ENCODE results near the gene SERPINE3.

Gene SERPINE3

GRCh38 chr13:51311957-51312520 is 27.5 kb upstream of the SERPINE3 start:
- Histone ChIP-seq H3K27me3 (ENCODE audit: control insufficient read depth in 5 of 5, insufficient read depth in 4 of 5, low read length in 5 of 5) (no peaks in the 10 kb centered on the region), H3K9ac (ENCODE audit: low read length in 5 of 5) (no peak overlapping the region), H3K36me3 (ENCODE audit: control insufficient read depth in 5 of 5, insufficient read depth in 5 of 5, low read length in 5 of 5) (no peaks in the 10 kb centered on the region), H3K4me1 (ENCODE audit: control insufficient read depth in 5 of 5, insufficient read depth in 5 of 5, low read length in 5 of 5) (peaks cover 3 to 12% (median 6%) of the 10 kb centered on the region in 5 donors), H3K27ac (ENCODE audit: low read depth, low read length) (no peak overlapping the region), H3K9me3 (ENCODE audit: control insufficient read depth in 5 of 5, low read length in 5 of 5) (no peaks in the 10 kb centered on the region), H3K4me3 (ENCODE audit: low read depth in 1 of 5, low read length in 5 of 5) (no peak overlapping the region)

DNA sequence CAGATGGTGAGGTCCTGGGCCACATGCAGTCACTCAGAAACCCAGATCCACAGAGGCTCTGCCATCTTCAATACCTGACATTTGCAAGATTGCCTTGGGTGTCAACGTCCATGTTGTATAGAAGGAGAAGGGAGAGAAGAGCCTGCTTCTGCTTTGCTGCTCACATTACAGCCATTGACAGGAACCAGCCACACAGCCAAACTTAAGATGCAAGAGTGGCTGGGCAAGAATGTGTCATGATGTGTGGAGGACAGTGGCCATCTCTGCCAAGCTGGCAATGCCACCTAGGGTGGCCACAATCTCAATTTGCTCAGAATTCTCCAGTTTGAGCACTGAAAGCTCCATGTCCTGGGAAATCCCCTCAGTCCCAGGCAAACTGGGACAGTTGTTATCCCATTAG is 25.9 kb upstream of the SERPINE3 start:
- Histone ChIP-seq H3K27me3 (ENCODE audit: control insufficient read depth in 5 of 5, insufficient read depth in 4 of 5, low read length in 5 of 5) (no peaks in the 10 kb centered on the region), H3K4me3 (ENCODE audit: low read depth in 1 of 5, low read length in 5 of 5) (no peak overlapping the region), H3K4me1 (ENCODE audit: control insufficient read depth in 5 of 5, insufficient read depth in 5 of 5, low read length in 5 of 5) (peaks cover 3 to 12% (median 6%) of the 10 kb centered on the region in 5 donors), H3K9me3 (ENCODE audit: control insufficient read depth in 5 of 5, low read length in 5 of 5) (no peaks in the 10 kb centered on the region), H3K36me3 (ENCODE audit: control insufficient read depth in 5 of 5, insufficient read depth in 5 of 5, low read length in 5 of 5) (no peaks in the 10 kb centered on the region), H3K9ac (ENCODE audit: low read length in 5 of 5) (no peak overlapping the region), H3K27ac (ENCODE audit: low read depth, low read length) (no peak overlapping the region)

GRCh38 chr13:51317262-51317661 is 22.2 kb upstream of the SERPINE3 start:
- no peaks in the 10 kb centered on the region for H3K9me3 ChIP-seq (ENCODE audit: control insufficient read depth in 5 of 5, low read length in 5 of 5)
- peaks cover 3 to 12% (median 6%) of the 10 kb centered on the region in 5 donors for H3K4me1 ChIP-seq (ENCODE audit: control insufficient read depth in 5 of 5, insufficient read depth in 5 of 5, low read length in 5 of 5)
- no peaks in the 10 kb centered on the region for H3K27me3 ChIP-seq (ENCODE audit: control insufficient read depth in 5 of 5, insufficient read depth in 4 of 5, low read length in 5 of 5)
- no peak overlapping the region for H3K27ac ChIP-seq (ENCODE audit: low read depth, low read length)
- no peaks in the 10 kb centered on the region for H3K36me3 ChIP-seq (ENCODE audit: control insufficient read depth in 5 of 5, insufficient read depth in 5 of 5, low read length in 5 of 5)
- H3K9ac ChIP-seq (ENCODE audit: low read length in 5 of 5) = no peak overlapping the region
- no peak overlapping the region for H3K4me3 ChIP-seq (ENCODE audit: low read depth in 1 of 5, low read length in 5 of 5)

DNA sequence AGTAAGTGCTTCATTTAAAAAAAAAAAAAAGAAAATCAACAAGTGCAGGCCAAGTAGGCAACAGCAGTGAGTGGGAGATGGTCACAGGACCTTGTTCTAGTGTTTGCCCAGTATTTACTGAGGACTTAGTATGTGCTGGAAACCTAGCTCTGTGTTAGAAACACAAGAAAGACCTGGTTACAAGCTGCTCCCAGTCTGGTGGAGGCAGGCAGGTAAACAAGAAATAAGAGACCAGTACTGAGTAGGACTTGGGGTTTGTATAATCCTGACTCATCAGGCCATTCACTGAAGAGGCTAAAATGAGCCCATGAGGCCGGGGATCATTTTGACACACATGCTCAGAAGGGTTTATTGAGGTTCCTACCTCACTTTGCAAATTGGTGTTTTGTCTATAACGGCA is 21.5 kb upstream of the SERPINE3 start:
- Histone ChIP-seq H3K27me3 (ENCODE audit: control insufficient read depth in 5 of 5, insufficient read depth in 4 of 5, low read length in 5 of 5) (no peaks in the 10 kb centered on the region), H3K4me1 (ENCODE audit: control insufficient read depth in 5 of 5, insufficient read depth in 5 of 5, low read length in 5 of 5) (peaks cover 3 to 12% (median 6%) of the 10 kb centered on the region in 5 donors), H3K36me3 (ENCODE audit: control insufficient read depth in 5 of 5, insufficient read depth in 5 of 5, low read length in 5 of 5) (no peaks in the 10 kb centered on the region), H3K9me3 (ENCODE audit: control insufficient read depth in 5 of 5, low read length in 5 of 5) (no peaks in the 10 kb centered on the region), H3K27ac (ENCODE audit: low read depth, low read length) (no peak overlapping the region), H3K4me3 (ENCODE audit: low read depth in 1 of 5, low read length in 5 of 5) (no peak overlapping the region), H3K9ac (ENCODE audit: low read length in 5 of 5) (no peak overlapping the region)

DNA sequence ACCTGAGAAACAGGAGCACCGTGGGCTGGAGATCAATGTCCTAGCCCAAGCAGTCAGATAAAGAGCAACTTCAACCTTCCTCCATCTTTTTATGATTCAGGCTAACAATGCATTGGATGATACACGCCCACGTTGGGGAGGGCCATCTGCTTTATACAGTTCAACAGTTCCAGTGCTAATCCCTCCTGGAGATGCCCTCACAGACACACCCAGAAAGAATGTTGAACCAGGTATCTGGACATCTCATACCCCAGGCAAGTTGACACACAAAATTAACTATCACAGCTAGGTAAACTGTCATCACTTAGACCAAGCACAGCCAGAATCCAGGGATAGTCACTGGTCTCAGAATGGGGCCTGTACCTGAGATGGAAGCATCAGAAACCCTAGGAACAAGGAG is 20.6 kb upstream of the SERPINE3 start:
- peaks cover 3 to 12% (median 6%) of the 10 kb centered on the region in 5 donors for H3K4me1 ChIP-seq (ENCODE audit: control insufficient read depth in 5 of 5, insufficient read depth in 5 of 5, low read length in 5 of 5)
- H3K9ac ChIP-seq (ENCODE audit: low read length in 5 of 5) = no peak overlapping the region
- H3K4me3 ChIP-seq (ENCODE audit: low read depth in 1 of 5, low read length in 5 of 5) = no peak overlapping the region
- H3K27me3 ChIP-seq (ENCODE audit: control insufficient read depth in 5 of 5, insufficient read depth in 4 of 5, low read length in 5 of 5) = no peaks in the 10 kb centered on the region
- no peak overlapping the region for H3K27ac ChIP-seq (ENCODE audit: low read depth, low read length)
- no peaks in the 10 kb centered on the region for H3K9me3 ChIP-seq (ENCODE audit: control insufficient read depth in 5 of 5, low read length in 5 of 5)
- H3K36me3 ChIP-seq (ENCODE audit: control insufficient read depth in 5 of 5, insufficient read depth in 5 of 5, low read length in 5 of 5) = no peaks in the 10 kb centered on the region

GRCh38 chr13:51321836-51322235 is 17.7 kb upstream of the SERPINE3 start:
- Histone ChIP-seq H3K27me3 (ENCODE audit: control insufficient read depth in 5 of 5, insufficient read depth in 4 of 5, low read length in 5 of 5) (no peaks in the 10 kb centered on the region), H3K9me3 (ENCODE audit: control insufficient read depth in 5 of 5, low read length in 5 of 5) (no peaks in the 10 kb centered on the region), H3K9ac (ENCODE audit: low read length in 5 of 5) (no peak overlapping the region), H3K4me1 (ENCODE audit: control insufficient read depth in 5 of 5, insufficient read depth in 5 of 5, low read length in 5 of 5) (peaks cover 0 to 5% (median 0%) of the 10 kb centered on the region in 5 donors), H3K4me3 (ENCODE audit: low read depth in 1 of 5, low read length in 5 of 5) (no peak overlapping the region), H3K27ac (ENCODE audit: low read depth, low read length) (no peak overlapping the region), H3K36me3 (ENCODE audit: control insufficient read depth in 5 of 5, insufficient read depth in 5 of 5, low read length in 5 of 5) (no peaks in the 10 kb centered on the region)

GRCh38 chr13:51322826-51323225 is 16.7 kb upstream of the SERPINE3 start:
- no peaks in the 10 kb centered on the region for H3K9me3 ChIP-seq (ENCODE audit: control insufficient read depth in 5 of 5, low read length in 5 of 5)
- H3K36me3 ChIP-seq (ENCODE audit: control insufficient read depth in 5 of 5, insufficient read depth in 5 of 5, low read length in 5 of 5) = no peaks in the 10 kb centered on the region
- H3K27ac ChIP-seq (ENCODE audit: low read depth, low read length) = no peak overlapping the region
- no peaks in the 10 kb centered on the region for H3K27me3 ChIP-seq (ENCODE audit: control insufficient read depth in 5 of 5, insufficient read depth in 4 of 5, low read length in 5 of 5)
- H3K9ac ChIP-seq (ENCODE audit: low read length in 5 of 5) = no peak overlapping the region
- no peak overlapping the region for H3K4me3 ChIP-seq (ENCODE audit: low read depth in 1 of 5, low read length in 5 of 5)
- peaks cover 0 to 5% (median 0%) of the 10 kb centered on the region in 5 donors for H3K4me1 ChIP-seq (ENCODE audit: control insufficient read depth in 5 of 5, insufficient read depth in 5 of 5, low read length in 5 of 5)

DNA sequence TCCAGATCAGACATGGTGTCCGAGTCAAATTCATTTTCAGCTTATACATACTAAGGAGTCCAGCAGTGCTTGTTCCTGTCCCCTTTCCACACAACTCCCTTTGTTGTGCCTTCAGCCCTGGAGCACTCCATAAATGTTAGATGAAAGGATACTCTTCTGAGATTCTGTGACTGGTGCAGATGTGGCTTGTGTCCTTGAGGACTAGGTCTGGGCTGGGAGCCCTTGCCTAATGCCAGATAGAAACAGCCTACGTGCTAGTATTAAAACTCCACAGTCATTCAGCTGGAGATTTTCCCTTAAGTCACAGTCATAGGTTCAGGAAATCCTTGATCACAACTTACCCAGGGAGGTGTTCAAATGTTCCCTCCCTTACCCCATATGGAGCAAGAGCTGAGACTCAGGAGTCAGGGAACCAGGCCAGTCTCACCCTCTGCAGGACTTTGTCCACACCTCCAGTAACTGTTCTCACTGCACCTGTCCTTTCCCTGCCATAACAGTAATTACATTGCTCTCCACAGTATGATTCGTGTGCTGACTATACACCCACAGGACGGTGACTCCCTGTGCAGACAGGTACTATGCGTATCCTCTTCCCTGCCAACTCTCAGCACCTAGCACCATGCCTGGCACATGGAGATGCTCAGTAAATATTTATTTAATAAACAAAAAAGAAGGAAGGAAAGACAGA is 15.5 kb upstream of the SERPINE3 start:
- no peak overlapping the region for H3K27ac ChIP-seq (ENCODE audit: low read depth, low read length)
- no peaks in the 10 kb centered on the region for H3K27me3 ChIP-seq (ENCODE audit: control insufficient read depth in 5 of 5, insufficient read depth in 4 of 5, low read length in 5 of 5)
- H3K36me3 ChIP-seq (ENCODE audit: control insufficient read depth in 5 of 5, insufficient read depth in 5 of 5, low read length in 5 of 5) = no peaks in the 10 kb centered on the region
- no peaks in the 10 kb centered on the region for H3K9me3 ChIP-seq (ENCODE audit: control insufficient read depth in 5 of 5, low read length in 5 of 5)
- H3K4me1 ChIP-seq (ENCODE audit: control insufficient read depth in 5 of 5, insufficient read depth in 5 of 5, low read length in 5 of 5) = peaks cover 0 to 5% (median 0%) of the 10 kb centered on the region in 5 donors
- H3K4me3 ChIP-seq (ENCODE audit: low read depth in 1 of 5, low read length in 5 of 5) = no peak overlapping the region
- H3K9ac ChIP-seq (ENCODE audit: low read length in 5 of 5) = no peak overlapping the region

DNA sequence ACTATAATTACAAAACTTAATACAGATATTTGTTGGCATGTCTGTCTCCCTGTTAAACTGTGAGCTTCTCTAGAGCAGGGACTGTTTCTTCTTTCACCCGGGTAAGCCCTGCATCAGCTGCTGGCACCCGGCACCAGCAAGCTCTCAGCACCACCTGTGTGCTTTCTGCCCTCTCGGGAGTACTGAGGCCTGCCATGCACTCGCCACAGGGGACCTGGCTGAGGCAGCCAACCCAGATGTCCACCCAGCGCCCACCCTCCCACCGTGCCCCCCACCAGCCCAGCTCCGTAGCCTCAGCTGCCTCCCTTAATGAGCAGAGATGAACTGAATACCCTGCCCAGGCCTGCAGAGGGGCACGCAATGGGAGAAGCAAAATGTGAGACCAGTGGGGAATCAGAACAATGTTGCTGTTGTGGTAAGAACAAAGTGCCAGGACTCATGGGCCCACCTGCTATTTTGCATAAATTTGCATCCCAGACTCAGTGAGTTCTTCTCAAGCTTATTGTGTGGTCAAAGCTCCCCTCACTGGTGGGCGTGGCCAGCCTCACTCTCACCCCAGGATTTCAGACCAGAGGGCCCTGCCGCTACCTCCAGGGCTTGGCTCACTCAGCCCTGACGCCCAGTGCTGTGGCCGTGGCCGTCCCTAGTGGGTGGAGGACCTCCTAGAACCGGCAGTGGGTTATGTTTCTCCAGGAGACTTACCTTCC is 14.6 kb upstream of the SERPINE3 start:
- Histone ChIP-seq H3K9ac (ENCODE audit: low read length in 5 of 5) (no peak overlapping the region), H3K36me3 (ENCODE audit: control insufficient read depth in 5 of 5, insufficient read depth in 5 of 5, low read length in 5 of 5) (no peaks in the 10 kb centered on the region), H3K9me3 (ENCODE audit: control insufficient read depth in 5 of 5, low read length in 5 of 5) (no peaks in the 10 kb centered on the region), H3K4me3 (ENCODE audit: low read depth in 1 of 5, low read length in 5 of 5) (no peak overlapping the region), H3K4me1 (ENCODE audit: control insufficient read depth in 5 of 5, insufficient read depth in 5 of 5, low read length in 5 of 5) (peaks cover 0 to 5% (median 0%) of the 10 kb centered on the region in 5 donors), H3K27me3 (ENCODE audit: control insufficient read depth in 5 of 5, insufficient read depth in 4 of 5, low read length in 5 of 5) (no peaks in the 10 kb centered on the region), H3K27ac (ENCODE audit: low read depth, low read length) (no peak overlapping the region)

- Histone ChIP-seq H3K9me3 (ENCODE audit: control insufficient read depth in 5 of 5, low read length in 5 of 5) (no peaks in the 10 kb centered on the region), H3K27me3 (ENCODE audit: control insufficient read depth in 5 of 5, insufficient read depth in 4 of 5, low read length in 5 of 5) (no peaks in the 10 kb centered on the region), H3K4me1 (ENCODE audit: control insufficient read depth in 5 of 5, insufficient read depth in 5 of 5, low read length in 5 of 5) (peaks cover 0 to 5% (median 0%) of the 10 kb centered on the region in 5 donors), H3K36me3 (ENCODE audit: control insufficient read depth in 5 of 5, insufficient read depth in 5 of 5, low read length in 5 of 5) (no peaks in the 10 kb centered on the region), H3K27ac (ENCODE audit: low read depth, low read length) (no peak overlapping the region), H3K4me3 (ENCODE audit: low read depth in 1 of 5, low read length in 5 of 5) (no peak overlapping the region), H3K9ac (ENCODE audit: low read length in 5 of 5) (no peak overlapping the region)
These were observed 13.7 kb upstream of the SERPINE3 start for GRCh38 chr13:51325837-51326236.
